Islet precursor cell (in vitro differentiated cells): ENCODE data around the gene XPNPEP3.
"Not testable (repeated sequence)": the region's sequence is repeated elsewhere in the genome, so short reads cannot be mapped to it uniquely, and the experiment has no call there.

Experiments
- DNase-seq: peaks from one replicate; pipeline ENCODE4 v3.0.0-alpha.2; 2018

Gene XPNPEP3

GRCh38 chr22:40856513-40857308, at the start of gene XPNPEP3, which contains the start of gene ST13:
TSS of gene XPNPEP3 (plus strand) at chr22:40857148. CDS start at chr22:40857182, 34 bp downstream.
TSS of gene ST13 (minus strand) at chr22:40856639. CDS start at chr22:40856540, 99 bp downstream.
- peak; percentile 98 for DNase-seq

- no peak for DNase-seq
Measured at GRCh38 chr22:40808018-40808841, 48.7 kb upstream of the XPNPEP3 start.

- DNase-seq, result no peak
Measured at GRCh38 chr22:40813912-40814315, 43.0 kb upstream of the XPNPEP3 start.

- no peak for DNase-seq
Measured at GRCh38 chr22:40817737-40818136, 39.2 kb upstream of the XPNPEP3 start.

DNA sequence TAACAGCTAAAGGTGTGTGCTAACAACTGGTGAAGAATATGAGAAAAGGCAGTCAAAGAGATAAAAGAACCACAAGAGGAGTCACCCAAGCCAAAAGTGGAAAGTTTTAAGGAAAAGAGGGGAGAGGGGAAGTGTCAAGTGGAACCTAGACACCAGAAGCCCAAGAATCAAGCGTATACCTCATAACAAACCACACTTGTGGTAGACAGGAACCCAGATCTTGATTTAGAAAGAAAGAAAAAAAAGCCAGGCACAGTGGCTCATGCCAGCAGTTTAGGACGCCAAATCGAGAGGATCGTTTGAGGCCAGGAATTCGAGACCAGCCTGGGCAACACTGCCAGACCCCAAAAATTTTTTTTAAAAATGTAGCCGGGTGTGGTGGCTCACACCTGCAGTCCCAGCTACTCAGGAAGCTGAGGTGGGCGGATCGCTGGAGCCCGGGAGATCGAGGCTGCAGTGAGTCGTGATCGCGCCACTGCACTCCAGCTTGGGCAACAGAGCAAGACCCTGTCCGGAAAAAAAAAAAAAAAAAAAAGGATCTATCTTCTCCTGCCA, 38.7 kb upstream of the XPNPEP3 start:
- DNase-seq, result no peak

GRCh38 chr22:40818747-40819598, 38.0 kb upstream of the XPNPEP3 start, which contains the start of gene SLC25A17:
TSS of gene SLC25A17 (minus strand) at chr22:40819346. CDS start at chr22:40819248, 98 bp downstream.
- peak; percentile 97 for DNase-seq

- no peak for DNase-seq
Measured at GRCh38 chr22:40819599-40820140, 37.3 kb upstream of the XPNPEP3 start.

GRCh38 chr22:40823426-40823825, 33.5 kb upstream of the XPNPEP3 start:
- DNase-seq, result no peak

DNA sequence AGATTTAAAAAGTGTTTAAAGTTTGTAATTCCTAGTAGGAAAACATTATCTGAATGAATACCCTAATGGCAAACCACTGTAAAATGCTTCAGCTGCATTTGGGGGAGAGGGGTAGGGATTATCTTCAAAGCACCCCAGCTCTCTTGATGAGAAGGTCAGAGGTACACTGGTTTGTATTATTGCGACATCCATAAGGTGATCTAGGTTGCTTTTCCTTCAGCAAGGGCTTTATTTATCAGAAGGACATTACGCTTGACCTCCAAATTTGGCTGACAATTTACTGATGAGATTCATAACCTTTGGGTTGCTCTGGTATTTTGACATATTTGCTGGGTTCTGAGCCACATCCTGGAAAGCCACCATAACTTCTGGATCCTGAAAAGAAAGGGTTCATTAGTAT, 30.7 kb upstream of the XPNPEP3 start:
- not testable (repeated sequence) for DNase-seq

DNA sequence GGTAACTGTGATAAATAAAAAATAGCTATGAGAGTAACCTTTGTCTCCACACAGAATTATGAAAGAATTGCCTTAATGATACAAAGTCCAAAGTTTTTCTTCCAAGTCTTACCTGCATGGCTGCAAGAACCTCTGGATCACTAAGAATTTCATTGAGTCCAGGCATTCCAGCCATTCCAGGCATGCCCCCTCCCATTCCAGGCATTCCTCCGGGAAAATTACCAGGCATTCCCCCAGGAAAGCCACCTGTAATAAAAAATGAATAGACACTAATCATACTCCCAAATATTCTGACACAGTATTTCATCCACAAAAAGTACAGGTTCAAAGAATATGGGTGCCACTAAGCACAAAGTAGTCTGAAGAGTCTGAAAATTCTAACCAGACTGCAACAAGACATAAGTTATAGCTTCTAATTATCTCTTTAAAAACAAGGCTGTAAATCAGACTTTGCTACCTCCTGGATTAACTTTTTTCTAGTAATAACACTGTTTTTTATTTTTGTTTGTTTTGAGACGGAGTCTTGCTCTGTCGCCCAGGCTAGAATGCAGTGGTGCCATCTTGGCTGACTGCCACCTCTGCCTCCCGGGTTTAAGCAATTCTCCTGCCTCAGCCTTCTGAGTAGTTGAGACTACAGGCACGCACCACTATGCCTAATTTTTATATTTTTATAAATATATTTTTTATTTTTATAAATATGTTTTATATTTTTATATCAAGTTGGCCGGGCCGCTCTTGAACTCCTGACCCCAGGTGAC, 29.8 kb upstream of the XPNPEP3 start:
- peak; percentile 56 for DNase-seq

GRCh38 chr22:40829131-40829530, 27.8 kb upstream of the XPNPEP3 start:
- no peak for DNase-seq

DNA sequence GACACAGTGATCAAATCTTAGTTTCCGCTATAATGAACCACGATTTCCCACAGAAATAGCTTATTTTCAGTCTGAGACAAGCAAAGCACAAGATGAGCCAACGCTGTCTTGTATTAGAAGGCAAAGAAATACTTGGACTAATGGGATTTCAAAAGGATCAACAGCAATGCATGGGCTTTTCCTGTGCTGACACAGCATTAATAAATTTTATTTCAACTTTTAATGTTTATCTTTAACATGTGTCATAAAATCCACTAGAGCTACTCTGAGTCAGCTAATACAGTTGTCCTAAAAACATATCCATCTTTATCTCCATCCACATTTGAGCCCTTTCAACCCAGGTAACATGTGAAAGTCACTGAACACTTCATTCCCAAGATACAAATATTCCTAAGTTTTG, 22.3 kb upstream of the XPNPEP3 start:
- DNase-seq, result no peak

DNA sequence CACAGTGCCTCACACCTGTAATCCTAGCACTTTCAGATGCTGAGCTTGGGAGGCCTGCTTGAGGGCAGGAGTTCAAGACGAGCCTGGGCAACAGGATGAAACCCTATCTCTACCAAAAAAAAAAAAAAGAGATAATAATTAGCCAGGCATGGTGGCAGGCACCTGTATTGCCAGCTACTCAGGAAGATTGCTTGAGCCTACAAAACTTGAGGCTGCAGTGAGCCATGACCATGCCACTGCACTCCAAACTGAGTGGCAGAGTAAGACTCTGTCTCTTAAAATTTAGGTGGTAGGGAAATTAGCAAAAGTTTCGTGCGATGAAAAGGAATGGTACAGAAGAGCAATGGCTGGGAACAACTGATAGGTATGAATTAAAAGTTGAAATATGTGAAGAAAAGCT, 18.5 kb upstream of the XPNPEP3 start:
- DNase-seq, result no peak

DNA sequence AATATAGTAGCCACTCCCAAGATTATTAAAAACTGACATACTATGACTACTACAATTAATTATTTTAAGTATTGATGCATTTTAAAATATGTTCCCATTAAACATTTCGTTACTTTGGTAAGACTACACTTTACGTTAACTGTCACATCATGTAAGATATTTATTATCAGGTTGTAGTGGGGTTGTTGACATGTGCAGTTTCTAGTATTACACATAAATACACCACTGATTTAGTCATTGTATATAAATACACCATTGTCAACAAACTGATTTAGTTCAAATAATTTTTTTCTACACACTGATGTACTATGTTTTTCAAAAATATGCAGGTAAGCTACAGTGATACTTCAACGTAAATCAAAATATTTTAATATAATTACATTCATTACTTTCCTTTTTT, 12.0 kb upstream of the XPNPEP3 start:
- no peak for DNase-seq

DNA sequence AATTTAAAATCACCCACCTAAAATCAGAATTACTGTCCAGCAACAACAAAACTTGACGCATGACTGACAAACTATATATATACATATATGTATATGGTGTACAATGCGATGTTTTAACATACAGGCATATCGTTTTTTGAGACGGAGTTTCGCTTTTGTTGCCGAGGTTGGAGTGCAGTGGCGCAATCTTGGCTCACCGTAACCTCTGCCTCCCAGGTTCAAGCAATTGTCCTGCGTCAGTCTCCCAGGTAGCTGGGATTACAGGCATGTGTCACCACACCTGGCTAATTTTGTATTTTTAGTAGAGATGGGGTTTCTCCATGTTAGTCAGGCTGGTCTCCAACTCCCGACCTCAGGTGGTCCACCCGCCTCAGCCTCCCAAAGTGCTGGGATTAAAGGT, 11.1 kb upstream of the XPNPEP3 start:
- DNase-seq, result not testable (repeated sequence)

GRCh38 chr22:40853333-40853732, 3.6 kb upstream of the XPNPEP3 start:
- DNase-seq, result no peak

- DNase-seq, result no peak
Measured at GRCh38 chr22:40853961-40854360, 3.0 kb upstream of the XPNPEP3 start.

GRCh38 chr22:40855071-40855978, 1.6 kb upstream of the XPNPEP3 start:
- no peak for DNase-seq

DNA sequence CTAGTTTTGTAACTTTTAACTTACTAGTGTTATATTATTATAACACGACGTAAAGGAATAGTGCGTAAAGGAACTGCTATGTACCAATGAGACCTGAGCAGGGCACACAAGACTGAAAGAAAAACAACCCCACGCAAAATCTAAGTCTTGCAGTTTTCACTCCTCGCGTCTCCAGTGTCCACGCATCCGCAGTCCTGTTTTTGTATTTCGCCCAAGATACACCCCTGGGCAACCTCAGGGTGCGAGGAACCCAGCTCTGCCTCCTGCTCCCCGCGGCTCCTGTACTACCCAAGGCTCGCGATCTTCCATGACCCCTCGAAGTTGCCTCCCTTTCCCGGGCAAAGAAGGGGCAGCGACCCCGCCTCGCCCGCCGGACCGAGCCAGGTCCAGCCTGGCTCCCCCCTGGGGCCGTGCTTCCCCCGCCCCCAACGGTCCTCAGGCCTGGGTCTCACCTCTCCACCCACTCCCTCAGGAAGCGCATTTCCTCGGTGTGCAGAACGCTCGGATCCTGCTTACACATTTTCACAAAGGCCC, 902 bp upstream of the XPNPEP3 start:
- peak; percentile 68 for DNase-seq

DNA sequence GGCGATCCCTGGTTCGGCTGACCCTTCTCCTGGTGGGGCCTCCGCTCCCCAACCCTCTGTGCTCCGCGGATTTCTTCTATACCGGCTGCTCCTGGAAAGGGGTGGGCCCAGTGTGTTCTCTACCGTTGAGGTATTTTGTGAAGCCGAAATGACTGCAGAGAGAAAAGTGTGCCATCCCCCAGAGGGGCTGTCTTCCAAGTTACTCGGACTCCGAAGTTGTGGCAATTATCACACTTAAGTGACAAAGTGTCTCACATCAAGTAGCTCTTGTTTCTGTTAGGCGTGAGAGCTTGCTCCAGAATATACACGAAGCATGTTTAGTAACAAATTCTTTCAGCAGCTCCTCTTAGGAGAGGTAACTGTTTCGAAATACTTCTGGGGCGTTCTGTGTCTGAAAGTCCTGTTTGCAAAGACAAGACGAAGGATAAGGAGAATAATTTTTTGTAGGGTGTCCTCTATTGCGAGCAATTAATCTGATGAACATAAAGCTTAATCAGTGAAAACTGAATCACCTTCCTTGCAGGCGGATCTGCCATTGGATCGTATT, 434 bp downstream of the XPNPEP3 start:
- no peak for DNase-seq
